KOPT-K1 (cell line): ENCODE measurements around the gene TRIM54.

ENCODE experiments used
- H3K27ac ChIP-seq: fragments of 200-600 bp; sonication (generic); 2 replicates; pipeline ENCODE4 v1.5.1; 2016; ENCODE audit warnings: antibody characterized with exemption, mild to moderate bottlenecking, low read depth, low read length; ENCODE audit not compliant: poor library complexity, severe bottlenecking
- H3K36me3 ChIP-seq: fragments of 200-600 bp; sonication (generic); 2 replicates; pipeline ENCODE4 v1.5.1; 2017; ENCODE audit warnings: antibody characterized with exemption, mild to moderate bottlenecking, low read length, moderate library complexity; ENCODE audit not compliant: insufficient read depth
- H3K9me3 ChIP-seq: fragments of 200-600 bp; sonication (generic); 2 replicates; pipeline ENCODE4 v1.5.1; 2017; ENCODE audit warnings: antibody characterized with exemption, low read length, mild to moderate bottlenecking; ENCODE audit not compliant: insufficient read depth, poor library complexity, severe bottlenecking

Gene TRIM54

GRCh38 chr2:27249891-27250651 lies 32.2 kb upstream of the TRIM54 start:
- Histone ChIP-seq H3K36me3 (peaks cover 6% of the 10 kb centered on the region; the same call in 1 of the 2 replicates), H3K9me3 (no peaks in the 10 kb centered on the region), H3K27ac (no peak overlapping the region)

- no peaks in the 10 kb centered on the region for H3K9me3 ChIP-seq
- no peak overlapping the region for H3K27ac ChIP-seq
- H3K36me3 ChIP-seq: no peaks in the 10 kb centered on the region
Measured at GRCh38 chr2:27250652-27251379, 31.4 kb upstream of the TRIM54 start.

- no peaks in the 10 kb centered on the region for H3K36me3 ChIP-seq
- no peak overlapping the region for H3K27ac ChIP-seq
- H3K9me3 ChIP-seq: no peaks in the 10 kb centered on the region
Measured at GRCh38 chr2:27251766-27252165, 30.5 kb upstream of the TRIM54 start.

GRCh38 chr2:27255187-27255586 lies 27.0 kb upstream of the TRIM54 start:
- no peaks in the 10 kb centered on the region for H3K9me3 ChIP-seq
- H3K27ac ChIP-seq: no peak overlapping the region
- no peaks in the 10 kb centered on the region for H3K36me3 ChIP-seq

- Histone ChIP-seq H3K36me3 (no peaks in the 10 kb centered on the region), H3K27ac (no peak overlapping the region), H3K9me3 (no peaks in the 10 kb centered on the region)
Measured at GRCh38 chr2:27255660-27256059, 26.6 kb upstream of the TRIM54 start.

- H3K9me3 ChIP-seq: no peaks in the 10 kb centered on the region
- H3K36me3 ChIP-seq: no peaks in the 10 kb centered on the region
- H3K27ac ChIP-seq: no peak overlapping the region
Measured at GRCh38 chr2:27256855-27257454, 25.3 kb upstream of the TRIM54 start.

GRCh38 chr2:27258051-27258450 lies 24.2 kb upstream of the TRIM54 start:
- Histone ChIP-seq H3K27ac (no peak overlapping the region), H3K36me3 (no peaks in the 10 kb centered on the region), H3K9me3 (no peaks in the 10 kb centered on the region)

- H3K27ac ChIP-seq: no peak overlapping the region
- H3K9me3 ChIP-seq: no peaks in the 10 kb centered on the region
- H3K36me3 ChIP-seq: no peaks in the 10 kb centered on the region
Measured at GRCh38 chr2:27261241-27261925, 20.8 kb upstream of the TRIM54 start.

GRCh38 chr2:27261926-27262298 lies 20.3 kb upstream of the TRIM54 start:
- H3K36me3 ChIP-seq: no peaks in the 10 kb centered on the region
- no peaks in the 10 kb centered on the region for H3K9me3 ChIP-seq
- no peak overlapping the region for H3K27ac ChIP-seq

- no peaks in the 10 kb centered on the region for H3K9me3 ChIP-seq
- H3K27ac ChIP-seq: no peak within 1 kb of the TSS
- no peaks in the 10 kb centered on the region for H3K36me3 ChIP-seq
Measured at GRCh38 chr2:27262379-27263286, 19.6 kb upstream of the TRIM54 start, which contains the start of gene SLC30A3. SLC30A3 (minus strand) TSS chr2:27263047; CDS start chr2:27262906, 141 bp downstream.

- no peaks in the 10 kb centered on the region for H3K9me3 ChIP-seq
- no peaks in the 10 kb centered on the region for H3K36me3 ChIP-seq
- no peak overlapping the region for H3K27ac ChIP-seq
Measured at GRCh38 chr2:27263287-27264252, 18.7 kb upstream of the TRIM54 start.

GRCh38 chr2:27264253-27264752 lies 17.9 kb upstream of the TRIM54 start:
- H3K36me3 ChIP-seq: no peaks in the 10 kb centered on the region
- H3K9me3 ChIP-seq: no peaks in the 10 kb centered on the region
- H3K27ac ChIP-seq: no peak overlapping the region

GRCh38 chr2:27264753-27265535 lies 17.3 kb upstream of the TRIM54 start:
- H3K9me3 ChIP-seq: no peaks in the 10 kb centered on the region
- H3K36me3 ChIP-seq: no peaks in the 10 kb centered on the region
- no peak overlapping the region for H3K27ac ChIP-seq
